Gastrocnemius medialis (tissue), 4 donors: ENCODE data around the gene DHX16.

ENCODE experiments used
- CTCF ChIP-seq, 5 experiments: fragments of 450-650 bp in 3 of 5; fragments of 200-600 bp in 2 of 5; sonication (generic) in 2 of 5; IDR thresholded peaks in 4 of 5; conservative IDR thresholded peaks in 1 of 5; 1 replicate in 4 of 5; 2 replicates in 1 of 5; pipeline ENCODE4 v1.5.1; 2016 to 2019; ENCODE audit warnings: antibody characterized with exemption in 5 of 5, mild to moderate bottlenecking in 3 of 5, moderate library complexity in 3 of 5
- POLR2A ChIP-seq, 2 donors: fragments of 450-650 bp; IDR thresholded peaks; one replicate each; pipeline ENCODE4 v1.6.1; 2017; ENCODE audit warnings: antibody characterized with exemption in 2 of 2, mild to moderate bottlenecking in 2 of 2, moderate library complexity in 2 of 2

GRCh38 chr6:30656513-30656912 is 16.3 kb downstream of the DHX16 start:
- TF ChIP-seq POLR2A (IDR thresholded peaks at IDR 0.05): no peak
- TF ChIP-seq CTCF (IDR thresholded peaks at IDR 0.05 in 4 of 5, conservative IDR thresholded peaks at IDR 0.05 in 1 of 5): no peak
